RCC 7860 (cell line): Measurements from ENCODE around the gene TMEM150A.
"Not testable (repeated sequence)": the region's sequence is repeated elsewhere in the genome, so short reads cannot be mapped to it uniquely, and the experiment has no call there.

Source experiments
- DNase-seq: peaks from one replicate; pipeline ENCODE4 v3.0.0-alpha.2; 2015; ENCODE audit warnings: low spot score
- FAIRE-seq: peaks from 2 replicates; lab custom pipeline; 2012; peaks lifted over from hg19 to GRCh38; lab: Jason Lieb, UNC

The TMEM150A gene

DNA sequence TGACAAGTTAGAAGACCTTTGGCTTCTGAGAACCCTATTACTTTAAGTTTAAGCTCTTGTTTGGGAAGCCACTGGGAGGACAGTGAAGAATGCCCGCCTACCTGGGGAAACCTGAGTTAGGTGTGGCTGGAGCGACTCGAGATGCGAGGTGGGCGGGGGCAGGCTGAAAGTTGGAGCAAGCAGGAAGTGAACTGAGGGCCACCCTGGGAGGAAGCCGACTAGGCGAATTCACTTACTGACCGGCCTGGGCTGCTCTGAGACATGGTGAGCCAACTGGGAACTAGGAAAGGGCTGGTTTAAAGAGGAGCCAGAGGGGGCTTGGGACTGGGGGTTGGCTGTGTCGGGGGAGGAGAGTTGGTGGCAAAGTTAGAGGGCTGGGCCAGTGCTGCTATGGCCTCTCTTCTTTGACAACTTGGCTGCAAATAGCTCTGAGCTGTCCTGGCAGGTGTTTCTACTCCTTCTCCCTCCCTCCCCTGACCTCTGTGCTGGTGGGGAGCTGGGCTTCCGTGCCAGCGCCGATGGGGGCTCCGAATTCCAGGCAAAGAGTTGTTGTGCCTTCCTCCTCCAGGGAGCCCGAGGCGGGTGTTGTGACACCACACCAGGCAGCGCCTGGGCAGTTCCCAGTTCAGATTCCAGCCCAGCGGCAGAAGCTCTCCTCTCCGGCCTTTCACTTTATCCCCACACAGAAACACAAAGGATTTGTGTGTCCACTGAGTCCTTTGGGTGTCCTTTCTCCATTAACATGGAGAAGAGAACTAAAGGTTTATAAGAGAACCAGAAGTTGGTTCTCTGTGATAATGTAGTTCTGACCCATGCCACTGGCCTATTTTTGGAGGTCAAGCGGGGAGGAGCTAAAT lies 24.9 kb downstream of the TMEM150A start, which contains the start of gene VAMP8:
Gene VAMP8, plus strand, starts transcription at position 201 of the 857 bp plus-strand sequence. Its CDS starts 61 bp downstream, at position 262.
- DNase-seq (peak; percentile 37), FAIRE-seq (no peak)

DNA sequence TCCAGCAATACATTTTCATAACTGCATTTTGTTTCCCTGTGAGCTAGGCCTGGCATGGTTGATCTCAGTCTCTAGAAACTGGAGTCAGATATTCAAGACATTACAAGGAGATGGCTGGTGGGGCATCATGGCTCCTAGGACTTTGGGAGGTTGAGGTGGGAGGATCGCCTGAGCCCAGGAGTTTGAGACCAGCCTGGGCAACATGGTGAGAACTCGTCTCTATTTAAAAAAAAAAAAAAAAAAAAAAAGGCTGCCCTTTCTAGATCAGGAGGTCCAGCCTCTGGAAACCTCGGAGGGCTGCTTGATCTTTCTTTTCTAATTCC lies 25.5 kb downstream of the TMEM150A start:
- no peak for FAIRE-seq
- no peak for DNase-seq

DNA sequence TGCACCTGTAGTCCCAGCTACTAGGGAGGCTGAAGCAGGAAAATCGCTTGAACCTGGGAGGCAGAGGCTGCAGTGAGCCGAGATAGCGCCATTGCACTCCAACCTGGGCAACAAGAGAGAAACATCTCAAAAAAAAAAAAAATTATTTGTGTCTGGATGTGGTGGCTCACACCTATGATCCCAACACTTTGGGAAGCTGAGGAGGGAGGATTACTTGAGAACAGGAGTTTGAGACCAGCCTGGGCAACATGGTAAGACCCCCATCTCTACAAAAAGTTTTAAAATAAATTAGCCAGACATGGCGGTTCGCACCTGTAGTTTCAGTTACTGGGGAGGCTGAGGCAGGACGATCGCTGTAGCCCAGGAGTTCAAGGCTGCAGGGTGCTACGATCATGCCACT lies 26.8 kb downstream of the TMEM150A start:
- no peak for DNase-seq
- FAIRE-seq, result no peak

DNA sequence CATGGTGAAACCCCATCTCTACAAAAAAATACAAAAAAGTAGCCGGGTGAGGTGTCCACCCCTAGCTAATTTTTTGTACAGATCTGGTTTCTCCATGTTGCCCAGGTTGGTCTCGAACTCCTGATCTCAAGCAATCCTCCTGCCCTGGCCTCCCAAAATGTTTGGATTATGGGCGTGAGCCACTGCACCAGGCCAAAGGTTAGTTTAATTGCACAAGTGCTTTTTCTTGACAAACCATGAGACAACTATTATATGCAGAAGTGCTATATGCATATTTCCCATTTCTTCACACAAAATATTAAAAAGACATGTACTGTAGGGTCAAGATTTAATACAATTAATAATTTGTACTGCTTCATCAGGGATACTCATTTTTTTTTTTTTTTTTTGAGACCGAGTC lies 36.2 kb downstream of the TMEM150A start:
- FAIRE-seq, result no peak
- DNase-seq, result no peak

DNA sequence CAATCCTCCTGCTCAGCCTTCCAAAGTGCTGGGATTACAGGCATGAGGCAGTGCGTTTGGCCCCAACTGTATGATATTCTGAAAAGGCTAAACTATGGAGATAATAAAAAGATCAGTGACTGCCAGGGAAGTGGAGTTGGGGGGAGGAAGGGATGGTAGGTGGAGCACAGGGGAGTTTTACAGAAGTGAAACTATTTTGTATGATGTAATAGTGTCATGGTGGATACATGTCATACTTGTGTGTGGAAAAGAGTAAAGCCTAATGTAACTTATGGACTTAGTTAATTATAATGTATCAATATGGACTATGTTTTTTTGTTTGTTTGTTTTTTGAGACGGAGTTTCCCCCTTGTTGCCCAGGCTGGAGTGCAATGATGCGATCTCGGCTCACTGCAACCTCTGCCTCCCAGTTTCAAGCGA lies 38.3 kb downstream of the TMEM150A start:
- no peak for FAIRE-seq

DNA sequence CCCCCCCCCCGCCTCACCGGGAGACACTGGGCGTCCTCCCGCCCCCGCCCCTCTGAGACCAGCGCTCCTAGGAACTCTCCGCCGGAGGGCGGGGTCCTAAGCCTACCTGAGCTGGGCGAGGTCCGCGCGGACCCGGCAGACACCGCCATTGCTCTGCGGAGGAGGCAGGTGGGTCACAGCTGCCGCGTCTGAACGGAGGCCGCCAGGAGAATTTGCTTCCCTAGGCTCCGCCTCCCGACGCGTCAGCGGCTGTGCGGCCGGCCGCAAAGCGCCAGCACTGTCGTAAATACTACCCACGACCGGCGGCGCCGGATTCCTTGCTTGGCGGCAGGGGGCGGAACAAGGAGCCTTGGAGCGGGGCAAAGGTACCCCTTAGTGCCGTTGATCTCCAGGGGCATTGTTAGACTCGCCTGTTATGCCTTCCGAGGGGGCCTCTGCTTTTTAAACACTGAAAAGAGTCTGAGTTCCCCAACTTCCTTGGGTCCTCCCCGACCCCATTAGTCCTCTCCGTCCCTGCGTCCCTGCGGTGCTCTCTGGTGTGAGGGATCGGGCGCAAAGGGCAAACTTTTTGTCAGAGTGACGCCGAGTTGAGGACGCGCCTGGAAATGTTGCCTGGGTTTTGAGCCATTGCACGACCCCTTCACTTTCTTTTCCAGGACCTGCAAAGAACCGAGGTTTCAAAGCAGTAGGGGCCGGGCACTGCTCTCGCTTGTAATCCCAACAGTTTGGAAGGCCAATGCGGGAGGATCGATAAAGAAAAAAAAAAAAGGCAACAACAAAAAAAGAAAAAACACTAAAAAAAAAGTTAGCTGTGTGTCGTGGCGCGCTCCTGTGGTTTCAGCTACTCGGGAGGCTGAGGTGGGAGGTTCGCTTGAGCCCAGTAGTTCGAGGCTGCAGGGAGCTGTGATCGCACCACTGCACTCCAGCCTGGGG lies 41.0 kb downstream of the TMEM150A start, which contains the start of gene GGCX:
Gene GGCX, minus strand, starts transcription at position 214 of the 933 bp plus-strand sequence. Its CDS starts 65 bp downstream, at position 149.
- DNase-seq (peak; percentile 82), FAIRE-seq (peak; percentile 38)

More for the DNA sequence above, 38.3 kb downstream of the TMEM150A start:
- DNase-seq, result no peak

DNA sequence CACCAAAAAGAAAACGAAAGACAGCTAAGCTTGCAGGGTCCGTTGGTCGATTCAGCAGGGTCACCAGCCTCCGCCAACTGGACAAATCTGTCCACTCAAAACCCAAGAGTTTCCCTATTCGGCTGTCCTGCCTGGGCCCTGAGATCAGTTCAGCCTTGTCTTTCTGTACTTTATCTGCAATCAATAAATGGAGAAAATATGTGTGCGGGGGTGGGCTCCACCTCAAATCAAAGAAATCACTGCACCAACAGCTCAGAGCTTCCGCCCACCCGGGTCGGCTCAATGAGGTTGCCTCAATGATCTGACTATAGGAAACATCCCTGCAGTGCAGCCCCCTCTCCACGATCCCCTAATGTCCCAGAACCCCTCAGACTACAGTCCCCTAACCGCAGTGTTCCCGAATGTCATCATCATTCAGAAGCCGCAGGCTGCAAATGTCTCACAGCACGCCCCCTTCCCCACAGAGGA lies 41.7 kb downstream of the TMEM150A start:
- DNase-seq, result no peak

DNA sequence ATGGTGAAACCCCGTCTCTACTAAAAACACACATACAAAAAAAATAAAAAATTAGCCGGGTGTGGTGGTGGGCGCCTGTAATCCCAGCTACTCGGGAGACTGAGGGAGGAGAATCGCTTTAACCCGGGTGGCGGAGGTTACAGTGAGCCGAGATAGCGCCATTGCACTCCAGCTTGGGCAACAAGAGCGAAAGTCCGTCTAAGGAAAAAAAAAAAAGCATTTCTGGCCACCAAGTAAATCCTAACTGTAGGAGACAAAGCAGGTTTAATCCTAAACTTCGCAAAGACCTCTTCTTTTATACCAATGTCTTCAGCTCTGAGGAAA lies 42.1 kb downstream of the TMEM150A start:
- FAIRE-seq, DNase-seq: not testable (repeated sequence)

More for the DNA sequence above, 41.7 kb downstream of the TMEM150A start:
- no peak for FAIRE-seq

DNA sequence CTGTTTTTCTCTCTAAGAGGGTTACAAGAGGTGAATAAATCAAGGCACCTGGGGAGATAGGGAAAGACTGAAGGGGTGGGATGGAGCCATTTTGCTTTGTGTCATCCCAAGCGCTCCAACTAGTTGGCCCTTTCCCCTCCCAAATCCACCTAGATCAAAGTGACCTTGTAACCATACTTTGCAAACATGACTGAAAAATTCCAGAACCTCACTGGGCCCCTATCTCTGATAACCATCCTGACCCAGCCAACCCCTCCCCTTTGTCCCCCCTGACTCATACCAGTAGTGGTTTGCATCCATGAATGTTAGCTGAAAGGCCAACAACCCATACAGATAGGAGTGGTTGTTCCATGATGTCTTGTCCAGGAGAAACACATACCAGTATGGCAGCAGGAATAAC lies 44.3 kb downstream of the TMEM150A start:
- DNase-seq, result no peak
- no peak for FAIRE-seq

DNA sequence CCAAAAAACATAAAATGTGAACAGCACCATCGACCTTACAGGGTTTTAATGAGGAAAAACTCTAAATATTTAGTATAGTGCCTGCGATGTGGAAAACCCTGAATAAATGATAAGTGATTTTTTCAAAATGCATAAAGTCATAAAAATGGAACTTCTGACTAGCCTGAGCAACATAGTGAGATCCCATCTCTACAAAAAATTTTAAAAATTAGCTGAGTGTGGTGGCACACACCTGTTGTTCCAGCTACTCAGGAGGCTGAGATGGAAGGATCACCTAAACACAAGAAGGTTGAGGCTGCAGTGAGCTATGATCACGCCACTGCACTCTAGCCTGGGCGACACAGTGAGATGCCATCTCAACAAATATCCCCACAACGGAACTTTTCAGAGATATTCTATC lies 45.4 kb downstream of the TMEM150A start:
- no peak for FAIRE-seq
- no peak for DNase-seq

DNA sequence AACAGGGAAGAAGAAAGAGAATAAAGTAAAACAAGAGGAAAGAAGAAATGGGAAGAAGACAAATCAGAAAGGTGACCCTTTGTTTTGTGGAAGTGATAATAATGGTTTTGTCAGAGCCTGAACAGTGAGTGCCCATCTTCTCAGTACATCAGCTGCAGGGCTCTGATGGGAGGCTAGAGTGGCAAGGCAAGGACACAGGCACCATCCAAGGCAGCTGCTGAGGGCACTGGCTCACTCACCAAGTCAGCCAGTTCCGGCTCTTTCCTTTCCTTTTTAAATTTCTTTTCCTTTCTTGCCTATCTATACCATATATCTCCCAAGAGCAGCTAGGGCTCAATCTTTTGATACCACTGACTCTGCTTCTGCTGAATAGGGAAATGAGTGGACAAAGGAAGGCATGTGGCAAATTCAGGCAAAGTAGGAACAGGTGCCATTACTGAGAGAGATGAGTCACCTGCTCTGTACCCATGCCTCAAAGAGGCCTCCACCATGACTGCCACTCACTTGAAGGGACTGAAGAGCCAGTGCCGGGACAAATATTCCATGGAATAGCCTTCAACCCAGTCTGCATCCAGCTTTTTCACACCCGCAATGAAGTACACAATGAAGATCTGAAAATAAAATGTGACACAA lies 47.4 kb downstream of the TMEM150A start:
- no peak for FAIRE-seq
- DNase-seq, result no peak

DNA sequence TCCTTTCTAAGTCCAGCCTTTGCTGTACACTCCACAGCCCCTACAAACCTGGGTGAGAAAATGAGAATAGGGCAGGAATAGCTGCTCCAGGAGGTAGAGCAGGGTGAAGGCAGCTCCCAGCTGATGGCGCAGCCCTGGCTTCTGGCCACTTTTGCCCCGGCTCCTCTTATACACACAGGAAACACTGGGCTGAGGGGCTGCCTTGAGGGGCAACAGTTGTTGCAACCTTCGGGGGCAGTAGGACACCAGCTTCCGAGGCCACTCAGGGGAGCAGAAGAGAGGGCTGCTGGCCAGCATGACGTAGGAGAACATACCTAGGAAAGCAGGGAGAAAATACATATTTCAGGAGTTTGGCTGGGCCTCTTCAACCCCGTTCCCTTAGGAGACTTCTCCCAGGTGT lies 49.3 kb downstream of the TMEM150A start:
- DNase-seq (no peak), FAIRE-seq (no peak)

DNA sequence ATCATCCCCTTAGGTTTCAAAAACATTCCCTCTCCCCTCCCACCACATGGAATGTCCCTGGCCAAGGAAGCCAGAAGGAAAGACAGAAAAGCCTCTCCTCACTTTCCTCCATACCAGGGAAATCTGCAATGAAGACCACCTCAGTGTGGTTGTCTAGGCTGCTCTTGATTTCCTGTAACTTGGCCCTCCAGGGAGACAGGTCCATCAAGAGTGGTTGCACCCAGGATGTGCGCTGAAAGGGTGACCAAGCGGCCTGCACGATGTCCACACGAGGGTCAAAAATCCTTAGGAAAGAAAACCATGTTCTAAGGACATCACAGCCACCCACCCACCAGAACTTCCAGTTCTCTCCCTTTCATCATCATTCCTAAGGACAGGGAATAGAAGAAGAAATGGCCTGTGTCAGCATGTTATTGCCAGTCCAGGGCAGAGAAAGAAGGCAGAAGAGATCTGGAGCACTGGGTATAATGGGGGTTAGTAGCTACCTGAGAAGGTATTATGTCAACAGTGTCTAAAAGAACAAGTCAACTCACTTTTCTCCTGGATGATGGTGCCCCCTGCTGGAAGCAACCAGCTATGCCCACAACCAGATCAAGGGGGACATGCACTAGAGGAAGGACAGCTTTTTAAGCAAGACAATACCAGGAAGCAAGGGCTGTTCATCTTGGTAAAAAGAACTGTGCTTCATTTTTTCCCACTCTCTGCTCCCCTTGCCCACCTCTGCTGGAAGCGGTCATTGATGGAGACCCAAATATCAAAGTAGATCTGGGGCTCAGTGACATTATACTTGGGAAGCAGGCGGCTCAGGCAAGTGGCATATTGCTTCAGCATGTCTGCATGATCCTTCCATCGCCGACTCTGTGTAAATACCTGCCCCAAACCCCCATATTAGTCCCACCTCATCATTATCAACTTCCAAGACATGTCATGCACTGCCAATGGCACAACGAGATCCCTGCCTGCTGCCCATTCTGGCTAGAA lies 50.5 kb downstream of the TMEM150A start:
- peak; percentile 66 for DNase-seq
- peak; percentile 54 for FAIRE-seq

DNA sequence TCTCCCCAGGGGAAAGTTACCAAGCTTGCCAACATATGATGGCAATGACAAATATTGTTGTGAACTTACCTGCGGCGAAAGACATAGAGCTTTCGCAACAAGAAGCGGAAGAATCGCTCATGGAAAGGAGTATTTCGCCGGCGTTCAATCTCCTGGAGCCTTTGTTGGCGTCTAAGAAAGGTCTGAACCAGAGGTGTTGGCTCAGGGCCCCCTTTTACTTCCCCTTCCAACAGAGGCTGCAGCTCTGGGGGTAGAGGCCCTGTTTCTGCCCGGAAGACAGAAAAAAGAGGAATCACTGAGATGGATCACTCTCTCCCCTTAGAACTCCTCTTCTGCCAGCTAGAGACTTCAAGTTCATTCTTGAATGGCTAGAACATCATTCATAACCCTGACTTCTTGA lies 52.0 kb downstream of the TMEM150A start:
- FAIRE-seq (no peak), DNase-seq (no peak)

DNA sequence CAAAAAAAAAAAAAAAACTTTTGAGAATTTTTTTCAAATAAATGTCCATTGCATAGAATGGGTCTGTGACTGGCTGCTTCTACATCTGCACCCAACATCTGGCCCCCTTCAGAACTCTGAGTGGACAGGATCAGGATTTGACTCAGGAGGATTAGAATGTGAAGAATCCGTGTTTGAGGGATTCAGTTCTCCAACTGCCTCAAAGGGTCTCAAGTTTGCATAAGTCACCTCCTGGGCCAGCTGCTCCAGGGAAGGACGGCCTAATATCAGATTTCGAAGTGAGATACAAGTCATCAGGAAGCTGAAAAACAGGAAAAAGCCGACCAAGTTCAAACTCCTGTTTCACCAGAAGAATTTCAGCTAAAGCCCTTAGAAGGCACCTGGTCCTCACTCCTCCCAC lies 52.7 kb downstream of the TMEM150A start:
- peak; percentile 18 for DNase-seq
- FAIRE-seq, result no peak

DNA sequence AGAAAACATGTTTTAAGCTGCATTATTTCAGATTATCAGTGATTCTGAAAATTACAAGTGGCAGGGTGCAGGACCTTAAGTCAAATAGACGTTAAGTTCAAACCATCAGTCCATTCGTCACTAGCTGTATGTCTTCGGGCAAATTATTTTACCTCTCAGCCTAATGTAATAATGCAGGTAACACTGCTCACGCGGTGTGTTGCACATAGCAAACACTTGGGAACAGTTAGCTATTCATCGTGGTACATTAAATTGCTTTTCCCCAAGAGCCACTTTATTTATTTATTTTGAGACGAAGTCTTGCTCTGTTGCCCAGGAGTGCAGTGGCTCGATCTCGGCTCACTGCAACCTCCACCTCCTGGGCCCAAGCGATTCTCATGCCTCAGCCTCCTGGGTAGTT lies 53.4 kb downstream of the TMEM150A start:
- no peak for DNase-seq

DNA sequence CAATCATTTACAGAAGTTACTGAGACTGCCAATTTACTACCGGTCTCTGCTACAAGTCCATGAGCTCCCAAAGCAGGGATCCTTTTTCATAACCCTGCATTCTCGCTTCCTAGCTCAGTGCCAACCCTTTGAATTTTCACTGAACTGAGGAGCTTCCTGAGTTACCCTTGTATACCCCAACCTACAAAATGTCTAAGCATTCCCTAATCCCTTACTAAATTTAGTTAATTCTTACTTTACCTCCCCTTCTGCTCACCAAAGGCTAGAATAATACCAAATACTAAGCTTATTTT lies 53.9 kb downstream of the TMEM150A start:
- DNase-seq (no peak), FAIRE-seq (no peak)

More for the DNA sequence above, 53.4 kb downstream of the TMEM150A start:
- FAIRE-seq, result no peak
